K562 (cell line): ENCODE measurements around the gene BORA. TPM values are rescaled to one million over a fixed set of nuclear protein-coding genes. Genes with fewer than 3 reads are reported as not detected.

Experiments used
- DDX20 ChIP-seq: fragments of 450-650 bp; IDR thresholded peaks from 2 replicates; pipeline ENCODE4 v1.6.1; 2016; ENCODE audit warnings: missing genetic modification characterization, low read depth, mild to moderate bottlenecking, missing compliant biosample characterization, moderate library complexity
- GATA2 ChIP-seq: sonication (generic); formaldehyde crosslinking; IDR thresholded peaks from 2 replicates; pipeline ENCODE4 v1.4.0; 2020; ENCODE audit warnings: mild to moderate bottlenecking, missing genetic modification reagents
- MAFK ChIP-seq: IDR thresholded peaks from 2 replicates; pipeline ENCODE4 v1.6.1; 2011; ENCODE audit warnings: low read length, improper control_type of control experiment
- SRSF7 ChIP-seq: fragments of 200-400 bp; formaldehyde crosslinking; optimal IDR thresholded peaks from 2 replicates; pipeline ENCODE3; 2017; ENCODE audit warnings: mild to moderate bottlenecking, low read depth, low read length
- TFE3 ChIP-seq: fragments of 450-650 bp; formaldehyde crosslinking; IDR thresholded peaks from 2 replicates; pipeline ENCODE4 v1.4.0; 2020; ENCODE audit warnings: mild to moderate bottlenecking, mixed read lengths
- TSHZ1 ChIP-seq: fragments of 250-450 bp; sonication (Bioruptor Pico); IDR thresholded peaks from 2 replicates; pipeline ENCODE4 v1.4.0; 2020; ENCODE audit warnings: mild to moderate bottlenecking, moderate library complexity
- ZBTB40 ChIP-seq, 2 experiments: fragments of 450-650 bp in 1 of 2; sonication (generic) in 1 of 2; formaldehyde crosslinking in 1 of 2; IDR thresholded peaks; 2 replicates each; pipeline versions ENCODE4 v1.7.1 to v1.9.0; 2016 to 2022; ENCODE audit warnings: inconsistent platforms in 1 of 2, mild to moderate bottlenecking in 1 of 2, missing genetic modification reagents in 1 of 2
- ZNF324 ChIP-seq: fragments of 250-450 bp; sonication (Bioruptor Pico); IDR thresholded peaks from 2 replicates; pipeline ENCODE4 v1.4.0; 2020; ENCODE audit warnings: mild to moderate bottlenecking
- ZNF699 ChIP-seq: fragments of 250-450 bp; sonication (Bioruptor Pico); IDR thresholded peaks from 2 replicates; pipeline ENCODE4 v1.8.0; 2021; ENCODE audit warnings: mild to moderate bottlenecking, moderate library complexity; ENCODE audit not compliant: insufficient replicate concordance
- polyA plus RNA-seq, 8 experiments: library from polyadenylated mRNA; depleted of rRNA in 4 of 8; stranded (reverse) in 5 of 8; unstranded in 3 of 8; fragments of >200 nt; fragmentation: Nextera tagmentation in 2 of 8; fragmentation: Illumina TruSeq in 1 of 8; extraction: Ambion mirVana in 2 of 8; extraction: Trizol in 1 of 8; gene quantifications; 2 replicates each; pipeline versions ENCODE4 v1.2.1 to v1.2.3, GENCODE V29; 2011 to 2014; ENCODE audit warnings: inconsistent platforms in 1 of 8, missing spikeins in 1 of 8
- total RNA-seq, 7 experiments: library from RNA; depleted of rRNA in 6 of 7; stranded (reverse); fragments of >200 nt in 6 of 7; fragmentation: Illumina TruSeq in 2 of 7; extraction: Trizol in 2 of 7; gene quantifications; 2 replicates each; pipeline versions ENCODE4 v1.2.1 to v1.2.3, GENCODE V29; 2011 to 2021; ENCODE audit warnings: low replicate concordance in 1 of 7
- TF ChIP-seq, protein P1 (sequence below): fragments of 450-650 bp; IDR thresholded peaks from 2 replicates; pipeline ENCODE4 v1.6.1; 2016

BORA gene
- total and polyA plus RNA-seq, 9 of the 15 experiments (the other 6 are each of a cell fraction or from before 2014, with no cell fraction given): 12.4 to 21.5 (median 18.2) TPM

DNA sequence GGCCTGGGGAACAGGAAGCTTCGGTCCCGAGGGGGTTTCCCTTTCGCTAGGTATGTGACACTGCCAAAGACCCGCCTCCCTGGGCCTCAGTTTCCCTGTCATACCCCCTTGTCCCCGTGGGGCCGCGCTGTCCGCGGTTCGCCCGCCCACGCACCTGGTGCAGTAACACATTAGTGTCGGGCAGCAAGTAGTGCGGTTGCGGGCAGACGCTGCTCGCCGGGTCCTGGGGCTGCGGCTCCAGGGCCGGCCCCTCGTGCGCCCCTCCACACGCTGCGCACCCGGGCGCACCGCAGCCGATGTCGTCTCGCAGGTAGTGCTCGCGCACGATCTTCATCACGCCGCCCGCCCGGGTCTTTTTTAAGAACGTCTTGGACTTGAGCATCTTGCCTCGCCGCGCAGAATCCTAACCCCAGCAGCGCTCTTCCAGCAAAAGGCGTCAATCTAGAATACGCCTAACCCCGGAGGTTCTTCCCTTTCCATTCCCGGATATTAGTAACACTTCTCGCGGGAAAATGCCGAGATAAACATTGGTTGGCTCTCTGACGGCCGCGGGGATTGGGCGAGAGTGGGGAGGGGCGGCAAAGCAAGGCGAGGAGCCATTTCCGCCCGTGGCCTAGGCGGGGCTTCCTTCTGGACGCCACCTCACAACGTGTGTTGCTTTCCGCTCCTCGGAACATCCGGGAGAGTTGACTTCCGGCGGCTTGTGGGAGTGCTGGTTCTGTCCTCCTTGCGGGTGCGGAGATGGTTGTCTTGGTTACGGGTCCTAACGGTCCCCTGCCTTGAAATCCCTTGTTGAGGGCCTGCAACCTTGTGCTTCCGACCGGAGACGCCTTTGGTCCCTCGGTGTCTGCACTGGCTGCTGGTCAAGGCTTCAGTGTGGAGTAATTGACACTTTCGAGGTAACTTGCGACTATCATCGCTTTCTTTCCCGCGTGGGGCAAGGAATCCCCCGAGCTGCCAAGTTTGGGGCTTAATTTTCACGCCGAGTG is 54.0 kb downstream of the BORA start, which contains the start of the genes DIS3 and PIBF1 (continued):
- TF ChIP-seq, protein P1, sequence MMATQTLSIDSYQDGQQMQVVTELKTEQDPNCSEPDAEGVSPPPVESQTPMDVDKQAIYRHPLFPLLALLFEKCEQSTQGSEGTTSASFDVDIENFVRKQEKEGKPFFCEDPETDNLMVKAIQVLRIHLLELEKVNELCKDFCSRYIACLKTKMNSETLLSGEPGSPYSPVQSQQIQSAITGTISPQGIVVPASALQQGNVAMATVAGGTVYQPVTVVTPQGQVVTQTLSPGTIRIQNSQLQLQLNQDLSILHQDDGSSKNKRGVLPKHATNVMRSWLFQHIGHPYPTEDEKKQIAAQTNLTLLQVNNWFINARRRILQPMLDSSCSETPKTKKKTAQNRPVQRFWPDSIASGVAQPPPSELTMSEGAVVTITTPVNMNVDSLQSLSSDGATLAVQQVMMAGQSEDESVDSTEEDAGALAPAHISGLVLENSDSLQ: peak; percentile 70
- TF ChIP-seq DDX20 (tag) (no peak), ZBTB40 (IDR thresholded peaks at IDR 0.05) (peak; percentile 96), ZBTB40 (CRISPR knock-in tag; IDR thresholded peaks at IDR 0.05) (no peak), ZNF324 (no peak), TFE3 (no peak), TSHZ1 (no peak), SRSF7 (no peak), GATA2 (CRISPR knock-in tag) (no peak), MAFK (no peak), ZNF699 (no peak)
